Kidney tubule cell (primary cell): Measurements from ENCODE around the gene NDUFB11.
"Not testable (repeated sequence)": the region's sequence is repeated elsewhere in the genome, so short reads cannot be mapped to it uniquely, and the experiment has no call there.

ENCODE experiments used
- DNase-seq: peaks from one replicate; pipeline ENCODE4 v3.0.0-alpha.2; 2018; ENCODE audit warnings: low spot score

NDUFB11 gene

GRCh38 chrX:47146121-47146935 lies 1.8 kb upstream of the NDUFB11 start:
- DNase-seq, result peak; percentile 6

DNA sequence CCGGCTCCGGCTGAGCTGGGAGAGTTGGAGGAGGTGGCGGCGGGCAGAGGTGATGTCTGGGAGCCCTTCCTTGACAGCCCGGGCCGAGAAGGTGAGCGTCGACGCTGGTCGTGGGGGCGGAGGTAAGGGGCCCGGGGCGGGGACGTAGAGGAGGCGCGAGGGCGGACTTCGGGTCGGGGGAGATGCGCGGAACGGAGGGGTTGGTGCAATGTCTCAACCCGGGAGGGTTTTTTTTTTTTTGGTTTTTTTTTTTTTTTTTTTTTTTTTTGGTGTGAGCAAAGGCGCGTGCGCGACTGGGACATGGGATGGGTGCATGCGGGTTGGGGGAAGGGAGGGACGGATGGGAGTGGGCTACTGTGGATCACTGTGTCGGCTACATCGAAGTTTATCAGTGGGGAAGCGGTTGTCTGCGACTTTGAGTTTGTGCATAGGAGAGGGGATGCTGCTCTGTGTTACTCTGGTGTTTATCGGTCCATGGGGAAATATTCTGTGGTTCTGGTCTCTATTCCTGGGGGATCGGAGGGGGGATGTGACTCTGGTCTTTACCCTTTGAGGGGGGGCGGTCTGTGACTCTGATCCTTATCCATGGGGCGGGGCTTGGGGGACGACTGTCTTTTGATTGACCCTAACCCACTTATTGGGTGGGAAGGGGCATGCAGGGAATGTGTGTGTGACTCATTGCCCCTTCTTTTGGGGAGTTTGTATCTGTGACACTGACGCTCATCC lies 1.1 kb upstream of the NDUFB11 start:
- DNase-seq, result no peak

DNA sequence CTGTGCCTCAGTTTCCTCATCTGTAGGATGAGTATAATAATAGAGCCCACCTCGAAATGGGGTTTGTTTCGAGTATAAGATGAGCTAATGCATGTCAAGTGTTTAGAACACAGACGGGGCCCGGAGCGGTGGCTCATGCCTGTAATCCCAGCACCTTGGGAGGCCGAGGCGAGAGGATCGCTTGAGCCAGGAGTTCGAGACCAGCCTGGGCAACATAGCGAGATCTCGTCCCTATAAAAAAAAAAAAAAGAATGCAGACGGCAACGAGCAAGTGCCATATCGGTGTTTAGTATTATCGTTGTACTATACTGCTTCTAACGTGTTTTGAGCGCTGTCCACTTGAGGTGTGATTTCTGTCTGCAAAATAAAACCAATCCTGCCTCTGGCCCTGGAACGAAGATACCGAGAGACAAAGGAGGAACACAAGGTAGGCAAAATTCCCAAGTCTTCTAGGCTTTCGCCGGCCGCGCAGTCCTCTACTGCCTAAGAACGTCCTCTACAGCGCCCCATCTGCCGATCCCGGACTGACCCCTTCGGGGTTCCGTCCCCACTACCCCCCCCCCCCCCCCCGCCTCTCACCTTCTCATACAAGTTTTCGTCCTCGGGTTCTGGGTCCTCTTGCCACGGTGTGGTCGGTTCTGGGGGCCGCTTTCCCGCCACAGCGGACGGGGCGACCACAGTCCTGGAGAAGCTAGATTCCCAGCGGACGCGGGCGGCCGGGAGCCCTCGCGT lies 442 bp downstream of the NDUFB11 start:
- no peak for DNase-seq

- DNase-seq, result no peak
Observed at GRCh38 chrX:47138171-47138570, 6.3 kb downstream of the NDUFB11 start.

DNA sequence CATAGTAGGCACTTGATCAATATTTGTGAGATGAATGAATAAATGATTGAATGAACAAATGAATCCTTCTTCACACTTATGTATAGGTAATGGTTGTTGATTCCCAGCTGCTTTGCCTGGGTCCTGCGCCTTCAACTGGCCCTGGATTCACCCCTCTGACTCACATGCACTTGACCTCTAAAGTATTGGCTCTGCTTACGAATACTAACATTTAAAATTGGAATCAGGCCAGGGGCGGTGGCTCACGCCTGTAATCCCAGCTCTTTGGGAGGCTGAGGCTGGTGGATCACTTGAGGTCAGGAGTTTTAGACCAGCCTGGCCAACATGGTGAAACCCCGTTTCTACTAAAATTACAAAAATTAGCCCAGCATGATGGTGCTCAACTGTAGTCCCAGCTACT lies 8.9 kb downstream of the NDUFB11 start:
- DNase-seq, result peak; percentile 42

DNA sequence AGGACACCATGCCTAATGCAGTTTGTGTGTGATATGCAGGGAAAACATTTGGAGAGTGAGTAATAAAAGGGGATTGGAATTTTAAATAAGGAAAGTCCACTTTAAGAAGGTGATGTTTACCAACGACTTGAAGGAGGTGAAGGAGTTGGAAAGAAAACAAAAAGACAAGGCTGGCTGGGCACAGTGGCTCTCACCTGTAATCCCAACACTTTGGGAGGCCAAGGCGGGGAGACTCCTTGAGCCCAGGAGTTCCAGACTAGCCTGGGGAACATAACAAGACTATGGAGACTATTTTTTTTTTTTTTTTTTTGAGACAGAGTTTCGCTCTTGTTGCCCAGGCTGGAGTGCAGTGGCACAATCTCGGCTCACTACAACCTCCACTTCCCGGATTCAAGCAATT lies 11.0 kb downstream of the NDUFB11 start:
- no peak for DNase-seq

DNA sequence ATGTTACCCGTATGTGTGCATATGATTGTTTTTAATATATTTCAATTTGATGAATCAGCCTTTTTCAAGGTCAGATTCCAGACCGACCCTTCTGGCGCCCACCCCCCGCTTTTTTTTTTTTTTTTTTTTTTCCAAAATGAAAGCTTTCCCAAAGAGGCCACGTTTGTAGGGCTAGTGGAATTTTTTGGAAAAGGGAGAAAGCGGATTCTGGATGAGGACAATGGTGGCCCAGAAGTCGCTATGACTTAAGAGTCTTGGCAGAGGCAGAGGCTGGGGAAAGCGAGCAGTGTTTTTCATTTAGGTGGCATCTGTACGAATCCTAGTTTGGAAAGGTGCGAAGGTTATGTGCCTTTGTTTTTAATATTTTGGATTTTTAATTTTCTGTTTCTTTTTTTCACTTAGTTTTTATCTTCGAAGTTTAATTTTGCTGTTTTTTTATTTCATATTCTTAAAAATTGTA lies 14.6 kb downstream of the NDUFB11 start:
- DNase-seq, result no peak

DNA sequence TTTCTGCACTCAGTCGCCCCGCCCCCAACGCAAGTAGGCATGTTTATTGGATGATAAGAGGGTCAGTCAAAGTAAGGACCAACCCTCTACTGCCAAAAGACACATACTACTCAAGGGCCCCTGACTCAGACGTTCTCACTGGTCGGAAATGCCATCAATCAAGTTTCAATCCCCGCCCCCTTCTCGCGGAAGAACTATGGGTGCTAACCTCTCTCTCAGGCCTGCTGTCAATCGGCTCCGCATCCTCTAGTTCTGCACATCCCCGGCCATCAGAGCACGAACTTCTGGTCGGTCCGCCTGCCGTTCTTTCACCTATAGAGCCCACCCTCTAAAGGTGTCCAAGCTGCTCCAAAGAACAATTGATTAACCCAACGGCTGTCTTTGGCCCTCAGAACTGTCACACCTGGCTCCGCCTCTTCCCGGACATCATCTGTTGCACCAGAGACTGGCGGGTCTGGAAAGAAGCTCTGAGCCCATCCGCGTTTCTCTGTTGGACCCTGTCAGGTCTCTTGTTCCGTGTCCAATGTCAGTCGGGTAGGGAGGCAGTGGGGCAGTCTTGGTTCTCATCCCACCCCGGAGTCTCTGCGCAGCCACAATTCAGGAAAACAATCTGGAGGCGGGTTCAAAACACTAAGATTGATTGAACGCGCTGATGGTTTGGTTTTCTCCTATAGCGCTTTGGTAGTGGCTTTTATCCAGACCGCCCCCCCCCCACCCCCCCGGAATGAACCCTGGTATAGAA lies 15.2 kb downstream of the NDUFB11 start:
- DNase-seq, result peak; percentile 95

DNA sequence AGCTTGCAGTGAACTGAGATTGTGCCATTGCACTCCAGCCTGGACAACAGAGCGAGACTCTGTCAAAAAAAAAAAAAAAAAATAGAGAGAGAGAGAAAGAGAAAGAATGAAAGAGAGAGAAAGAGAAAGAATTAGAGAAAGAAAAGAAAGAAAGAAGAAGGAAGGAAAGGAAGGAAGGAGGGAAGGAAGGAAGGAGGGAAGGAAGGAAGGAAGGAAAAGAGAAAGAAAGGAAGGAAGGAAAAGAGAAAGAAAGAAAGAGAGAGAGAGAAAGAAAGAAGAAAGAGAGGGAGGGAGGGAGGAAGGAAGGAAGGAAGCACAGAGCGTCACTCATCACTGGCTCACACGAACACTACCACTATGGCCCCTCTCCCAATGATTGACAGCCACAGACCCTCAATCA lies 20.0 kb downstream of the NDUFB11 start:
- DNase-seq, result not testable (repeated sequence)

DNA sequence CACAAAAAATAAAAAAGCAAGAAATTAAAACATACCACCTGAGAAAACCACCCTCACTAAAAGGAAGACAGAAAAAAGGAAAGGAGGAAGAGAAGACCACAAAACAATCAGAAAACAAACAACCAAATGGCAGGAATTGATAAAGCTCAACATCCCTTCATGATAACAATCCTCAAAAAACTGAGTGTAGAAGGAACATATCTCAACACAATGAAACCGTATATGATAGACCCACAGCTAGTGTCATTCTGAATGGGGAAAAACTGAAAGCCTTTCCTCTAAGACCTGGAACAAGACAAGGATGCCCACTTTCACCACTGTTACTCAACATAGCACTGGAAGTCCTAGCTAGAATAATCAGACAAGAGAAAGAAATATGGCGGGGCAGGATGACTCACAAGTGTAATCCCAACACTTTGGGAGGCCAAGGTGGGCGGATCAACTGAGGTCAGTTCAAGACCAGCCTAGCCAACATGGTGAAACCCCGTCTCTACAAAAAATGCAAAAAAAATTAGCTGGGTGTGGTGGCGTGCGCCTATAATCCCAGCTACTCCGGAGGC lies 27.9 kb downstream of the NDUFB11 start:
- not testable (repeated sequence) for DNase-seq

DNA sequence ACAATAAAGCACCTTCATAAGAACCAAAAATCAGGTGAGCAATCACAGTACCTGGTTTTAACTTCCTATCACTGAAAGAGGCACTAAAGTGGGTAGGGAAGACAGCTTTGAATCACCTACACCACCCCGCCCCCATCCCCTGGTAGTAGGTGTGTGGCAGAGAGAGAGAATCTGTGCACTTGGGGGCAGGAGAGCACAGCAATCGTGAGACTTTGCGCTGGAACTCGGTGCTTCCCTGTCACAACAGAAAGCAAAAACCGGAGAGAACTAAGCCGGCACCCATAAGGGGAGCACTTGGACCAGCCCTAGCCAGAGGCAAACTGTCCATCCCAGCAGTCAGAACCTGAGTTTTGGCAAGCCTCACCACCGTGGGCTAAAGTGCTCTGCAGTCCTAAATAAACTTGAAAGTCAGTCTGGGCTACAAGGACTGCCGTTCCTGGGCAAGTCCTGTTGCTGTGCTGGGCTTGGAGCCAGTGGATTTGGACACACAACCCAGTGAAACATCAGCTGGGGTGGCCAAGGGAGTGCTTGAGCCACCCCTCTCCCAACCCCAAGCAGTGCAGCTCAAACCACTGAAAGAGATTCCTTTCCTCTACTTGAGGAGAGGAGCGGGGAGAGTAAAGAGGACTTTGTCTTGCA lies 32.1 kb downstream of the NDUFB11 start:
- no peak for DNase-seq

GRCh38 chrX:47110936-47111615 lies 33.4 kb downstream of the NDUFB11 start:
- DNase-seq, result not testable (repeated sequence)

- no peak for DNase-seq
Observed at GRCh38 chrX:47101206-47101605, 43.3 kb downstream of the NDUFB11 start.

DNA sequence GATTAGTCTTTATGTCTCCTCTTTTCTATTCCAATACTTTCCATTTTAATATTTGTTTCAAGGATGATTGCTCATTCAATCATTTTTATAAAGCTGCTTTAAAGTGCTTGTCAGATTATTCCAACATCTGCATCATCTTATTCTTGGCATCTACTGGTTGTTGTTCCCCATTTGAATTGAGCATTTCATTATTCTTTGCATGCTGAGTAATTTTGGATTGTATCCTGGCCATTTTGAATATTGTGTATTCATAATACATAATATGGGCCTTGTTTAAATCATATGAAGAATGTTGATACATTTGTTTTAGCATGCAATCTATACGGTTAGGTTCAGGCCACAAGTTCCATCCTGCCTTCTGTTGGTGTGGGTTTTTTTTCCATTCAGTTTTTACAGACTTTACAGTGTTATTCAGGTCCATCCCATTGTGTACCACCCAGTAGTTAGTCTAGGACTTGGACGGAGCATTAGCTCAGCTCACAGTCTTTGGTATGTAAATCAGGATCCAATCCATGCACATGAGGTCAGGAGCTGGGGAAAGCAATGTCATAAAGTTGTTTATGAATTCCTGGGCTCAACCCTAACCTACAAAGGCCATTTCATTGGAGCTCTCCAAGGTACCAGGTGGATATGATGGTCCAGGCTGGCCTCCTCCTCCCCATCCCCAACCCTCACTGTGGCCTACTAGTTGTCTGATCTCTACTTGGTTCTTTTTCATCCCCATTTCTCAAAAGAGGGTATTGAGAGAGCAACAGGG lies 46.0 kb downstream of the NDUFB11 start:
- no peak for DNase-seq

- DNase-seq, result no peak
Observed at GRCh38 chrX:47097018-47097417, 47.5 kb downstream of the NDUFB11 start.

GRCh38 chrX:47093860-47094259 lies 50.6 kb downstream of the NDUFB11 start:
- no peak for DNase-seq

DNA sequence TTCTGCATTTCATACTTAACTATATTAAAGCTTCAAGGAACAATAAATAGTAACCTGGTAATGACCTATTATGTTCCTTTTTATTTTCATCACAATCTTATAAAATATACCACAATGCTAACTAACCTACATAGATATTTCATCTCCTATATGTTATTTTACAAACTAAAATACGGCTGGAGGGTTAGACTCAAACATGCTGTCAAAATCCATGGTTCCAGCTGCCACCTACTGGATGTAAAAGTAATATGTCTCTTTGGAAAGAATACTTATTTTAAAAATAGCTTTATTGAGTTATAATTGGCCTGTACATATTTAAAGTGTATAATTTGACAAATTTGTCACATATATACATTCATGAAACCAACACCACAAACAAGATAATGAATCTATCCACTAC lies 51.3 kb downstream of the NDUFB11 start:
- DNase-seq, result peak; percentile 39
